ENCODE results near the gene TIPARP.
"Not testable (repeated sequence)": the region's sequence is repeated elsewhere in the genome, so short reads cannot be mapped to it uniquely, and the experiment has no call there.

The TIPARP gene

DNA sequence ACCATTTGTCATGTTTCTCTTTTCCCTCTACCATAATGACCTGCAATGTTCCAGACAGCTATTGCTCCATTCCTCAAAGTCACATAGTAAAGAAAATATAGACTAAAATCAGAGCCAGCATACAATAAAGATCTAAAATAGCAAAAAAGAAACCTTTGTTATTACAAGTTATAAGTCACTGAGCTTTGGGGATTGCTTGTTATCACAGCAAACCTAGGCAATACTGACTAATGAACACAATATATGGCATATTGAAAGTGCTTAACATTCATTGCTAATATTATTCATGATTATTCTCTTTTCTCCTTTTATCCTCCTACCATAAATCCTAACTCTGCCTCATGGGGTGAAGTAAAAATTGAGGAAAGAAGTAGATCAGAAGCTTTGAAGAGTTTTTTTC is 27.4 kb upstream of the TIPARP start:
- no peak for DNase-seq (ENCODE audit: insufficient read length, low spot score)
- FAIRE-seq: no peak

GRCh38 chr3:156648086-156648485 is 26.3 kb upstream of the TIPARP start:
- DNase-seq (ENCODE audit: insufficient read length, low spot score) (no peak), FAIRE-seq (no peak)

DNA sequence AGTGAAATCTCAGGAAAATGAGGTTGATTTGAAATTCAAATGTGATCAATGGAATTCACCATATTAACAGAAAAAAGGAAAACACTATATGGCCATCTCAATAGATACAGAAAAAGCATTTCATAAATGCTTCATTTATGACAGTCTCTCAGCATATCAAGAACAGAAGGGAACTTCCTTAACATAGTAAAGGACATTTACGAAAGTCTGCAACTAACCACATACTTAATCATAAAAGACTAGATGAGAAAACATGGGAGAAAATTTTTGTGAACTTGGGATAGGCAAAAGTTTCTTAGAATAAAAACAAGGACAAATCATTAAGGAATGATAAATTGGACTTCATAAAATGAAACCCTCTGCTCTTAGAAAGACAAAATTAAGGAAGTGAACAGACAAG is 24.7 kb upstream of the TIPARP start:
- no peak for DNase-seq (ENCODE audit: insufficient read length, low spot score)
- no peak for FAIRE-seq

- FAIRE-seq; DNase-seq (ENCODE audit: insufficient read length, low spot score): not testable (repeated sequence)
Measured at GRCh38 chr3:156652661-156653060, 21.7 kb upstream of the TIPARP start.

DNA sequence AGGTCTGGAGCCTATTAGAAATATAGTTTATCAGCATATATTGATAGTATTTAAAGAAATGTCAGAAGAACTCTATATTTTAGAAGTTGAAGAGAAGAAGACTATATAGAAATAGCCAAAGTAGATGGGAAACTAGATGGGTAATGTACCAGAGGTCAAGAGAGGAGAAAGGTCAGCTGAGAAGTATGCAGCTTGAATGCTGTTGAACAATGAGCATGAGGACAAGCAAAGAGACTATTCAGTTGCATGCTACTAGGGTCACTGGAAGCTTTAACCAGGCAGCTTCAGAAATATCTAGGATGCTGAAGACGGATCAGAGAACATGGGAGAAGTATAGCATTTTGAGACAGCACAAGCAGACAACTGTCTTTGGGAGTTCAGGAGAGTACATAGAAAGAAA is 19.6 kb upstream of the TIPARP start:
- FAIRE-seq (no peak), DNase-seq (ENCODE audit: insufficient read length, low spot score) (no peak)

GRCh38 chr3:156655819-156656550 is 18.4 kb upstream of the TIPARP start:
- peak; percentile 64 for FAIRE-seq
- DNase-seq (ENCODE audit: insufficient read length, low spot score): no peak

DNA sequence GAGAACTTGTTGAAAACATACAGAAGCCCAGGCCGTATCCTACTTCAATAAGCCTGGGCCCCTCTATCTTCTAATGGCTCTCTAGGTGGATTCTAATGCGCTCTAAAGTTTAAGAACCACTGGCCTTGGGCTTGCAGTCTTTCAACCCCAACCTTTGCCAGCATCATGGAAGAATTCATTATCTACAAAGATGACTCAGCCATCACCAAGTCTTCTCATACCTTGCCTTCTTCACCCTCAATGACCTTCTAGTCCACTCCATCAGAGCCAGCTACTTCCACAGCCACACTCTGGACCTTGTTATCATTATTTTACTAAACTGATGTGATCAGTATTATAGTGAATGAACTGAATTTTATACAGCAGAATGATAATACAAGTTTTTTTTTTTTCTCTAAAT is 16.9 kb upstream of the TIPARP start:
- no peak for FAIRE-seq
- DNase-seq (ENCODE audit: insufficient read length, low spot score): no peak

DNA sequence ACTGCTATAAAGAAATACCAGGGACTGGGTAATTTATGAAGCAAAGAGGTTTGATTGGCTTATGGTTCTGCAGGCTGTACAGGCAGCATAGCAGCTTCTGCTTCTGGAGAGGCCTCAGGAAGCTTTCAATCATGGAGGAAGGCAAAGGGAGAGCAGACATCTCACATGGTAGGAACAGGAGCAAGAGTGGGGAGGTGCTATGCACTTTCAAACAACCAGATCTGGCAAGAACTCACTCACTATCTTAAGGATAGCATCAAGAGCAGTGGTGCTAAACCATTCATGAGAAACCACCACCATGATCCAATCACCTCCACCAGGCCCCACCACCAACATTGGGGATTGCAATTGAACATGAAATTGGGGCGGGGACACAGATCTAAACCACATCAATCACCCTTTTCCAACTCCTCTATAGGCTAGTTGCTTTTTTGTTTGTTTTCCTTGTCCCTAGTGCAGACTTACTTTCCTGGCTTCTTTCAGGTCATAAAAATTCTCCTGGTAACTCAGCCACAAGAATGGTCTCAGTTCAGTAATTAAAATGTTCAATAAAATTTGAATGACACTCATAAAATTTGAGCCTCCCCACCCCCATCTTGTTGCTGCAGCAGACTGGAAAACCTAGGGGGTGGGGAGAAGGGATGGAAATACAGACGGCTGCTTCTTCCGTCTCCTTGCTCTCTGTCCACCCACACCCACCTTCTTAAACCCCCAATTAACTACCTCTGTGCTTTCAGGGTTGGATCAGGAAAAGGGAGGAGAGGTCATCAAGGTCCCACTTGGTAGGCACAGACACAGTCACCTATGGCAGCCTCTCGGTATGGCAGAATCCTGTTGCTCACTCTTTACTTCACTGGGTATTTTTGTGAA is 16.3 kb upstream of the TIPARP start:
- DNase-seq (ENCODE audit: insufficient read length, low spot score): no peak
- FAIRE-seq: no peak

DNA sequence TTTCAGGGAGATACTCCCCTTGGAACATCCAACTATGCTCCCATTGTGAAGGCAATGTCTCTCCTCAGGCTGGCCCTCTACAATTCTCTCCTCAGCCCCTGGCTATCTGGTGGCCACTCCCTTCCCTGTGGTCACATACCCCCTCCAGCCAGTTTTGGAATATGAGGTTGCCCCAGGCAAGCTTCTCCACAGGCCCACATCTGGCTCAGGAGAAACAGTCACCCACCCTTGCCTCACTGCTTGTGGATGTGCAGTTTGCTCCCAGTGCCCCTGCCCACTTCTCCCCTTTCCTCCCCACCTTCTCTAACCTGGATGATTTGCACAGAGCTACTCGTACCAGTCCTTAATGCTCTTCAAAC is 15.7 kb upstream of the TIPARP start:
- no peak for DNase-seq (ENCODE audit: insufficient read length, low spot score)
- no peak for FAIRE-seq

DNA sequence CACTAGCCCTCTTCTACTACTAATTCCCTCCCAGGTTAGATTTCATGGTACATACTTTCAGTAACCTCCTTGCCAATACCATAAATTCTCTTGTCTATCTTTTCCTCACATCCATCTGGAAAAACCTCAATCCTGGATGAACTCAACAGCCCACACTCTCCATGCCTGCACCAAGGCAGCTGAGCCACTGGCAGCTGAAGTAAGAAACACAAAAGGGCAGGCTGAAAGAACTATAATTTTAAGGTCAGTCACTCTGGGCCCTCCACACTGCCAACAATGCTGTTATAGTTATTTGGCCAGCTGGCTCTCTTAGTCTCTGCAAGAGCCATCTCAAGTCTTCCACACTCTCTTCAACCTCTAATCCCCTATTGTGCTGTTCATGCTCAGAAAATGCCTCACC is 15.1 kb upstream of the TIPARP start:
- FAIRE-seq (no peak), DNase-seq (ENCODE audit: insufficient read length, low spot score) (no peak)

GRCh38 chr3:156661155-156661554 is 13.2 kb upstream of the TIPARP start:
- DNase-seq (ENCODE audit: insufficient read length, low spot score) (no peak), FAIRE-seq (peak; percentile 91)

- DNase-seq (ENCODE audit: insufficient read length, low spot score) (no peak), FAIRE-seq (peak; percentile 72)
Measured at GRCh38 chr3:156664011-156664830, 10.2 kb upstream of the TIPARP start.

GRCh38 chr3:156664831-156665178 is 9.6 kb upstream of the TIPARP start:
- DNase-seq (ENCODE audit: insufficient read length, low spot score) (no peak), FAIRE-seq (peak; percentile 94)

- DNase-seq (ENCODE audit: insufficient read length, low spot score) (no peak), FAIRE-seq (no peak)
Measured at GRCh38 chr3:156665291-156665690, 9.1 kb upstream of the TIPARP start.

DNA sequence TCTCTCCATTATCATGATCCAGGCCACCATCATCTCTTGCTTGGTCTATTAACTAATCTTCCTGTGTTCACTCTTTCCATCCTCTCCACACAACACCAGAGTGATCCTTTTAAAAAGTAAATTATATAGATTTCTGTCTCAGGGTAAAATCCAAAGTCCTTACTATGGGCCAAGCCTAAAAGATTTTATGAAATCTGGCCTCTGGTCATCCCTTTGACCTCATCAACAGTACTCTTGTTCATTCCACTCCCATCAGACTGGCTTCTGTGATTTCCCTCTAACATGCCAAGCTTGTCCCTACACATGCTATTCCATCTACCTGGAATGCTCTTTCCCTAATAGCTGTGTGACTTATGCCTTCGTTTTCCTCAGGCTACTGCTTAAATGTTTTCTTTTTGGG is 8.3 kb upstream of the TIPARP start:
- FAIRE-seq: peak; percentile 74

DNA sequence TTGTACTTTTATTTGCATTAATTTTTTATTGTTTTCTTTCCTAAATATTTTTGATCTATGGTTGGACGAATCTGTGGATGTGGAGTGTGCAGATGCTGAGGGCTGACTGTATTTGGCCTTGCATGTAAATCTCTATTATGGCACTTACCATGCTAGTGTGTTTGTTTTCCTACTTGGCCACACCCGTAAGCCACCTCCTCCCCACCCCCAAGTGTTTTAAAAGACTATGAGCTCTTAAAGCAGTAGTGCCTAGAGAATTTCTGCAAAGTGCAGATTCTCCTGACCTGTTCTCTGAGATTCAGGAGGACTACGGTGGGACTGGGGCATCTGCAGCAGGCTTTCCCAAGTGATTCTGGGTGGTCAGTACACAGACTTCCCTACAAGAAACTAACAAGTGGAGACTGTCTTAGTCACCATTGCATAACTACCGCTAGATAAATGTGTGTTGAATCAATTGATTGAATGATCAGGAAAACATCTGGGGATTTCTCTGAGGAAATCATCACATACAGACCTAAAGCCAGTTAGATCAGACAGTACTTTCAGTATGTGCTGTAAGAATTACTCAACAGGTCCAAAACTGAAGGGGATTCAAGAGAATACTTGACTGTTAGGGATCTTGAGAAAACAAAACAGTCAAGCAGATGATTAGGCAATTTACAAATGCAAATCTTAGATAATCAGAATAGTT is 6.2 kb upstream of the TIPARP start:
- DNase-seq (ENCODE audit: insufficient read length, low spot score) (no peak), FAIRE-seq (peak; percentile 87)

More for the DNA sequence above, 8.3 kb upstream of the TIPARP start:
- no peak for DNase-seq (ENCODE audit: insufficient read length, low spot score)

- DNase-seq (ENCODE audit: insufficient read length, low spot score): no peak
- no peak for FAIRE-seq
Measured at GRCh38 chr3:156670077-156670476, 4.3 kb upstream of the TIPARP start.

- DNase-seq (ENCODE audit: insufficient read length, low spot score): no peak
- no peak for FAIRE-seq
Measured at GRCh38 chr3:156670652-156671051, 3.7 kb upstream of the TIPARP start.

GRCh38 chr3:156673732-156674045 is 701 bp upstream of the TIPARP start:
- FAIRE-seq: no peak
- DNase-seq (ENCODE audit: insufficient read length, low spot score): no peak

- no peak for DNase-seq (ENCODE audit: insufficient read length, low spot score)
- no peak for FAIRE-seq
Measured at GRCh38 chr3:156674911-156675829, 780 bp downstream of the TIPARP start.
